Body of pancreas (tissue), 4 donors: ENCODE measurements around the gene IL18RAP. TPM values are rescaled to one million over a fixed set of nuclear protein-coding genes. Genes with fewer than 3 reads are reported as not detected.

ENCODE experiments used
- ATAC-seq: fragments of 150-250 bp; one replicate; pipeline ENCODE4 v1.9.1; 2016
- DNase-seq, 4 donors: peaks; one replicate each; pipeline ENCODE4 v3.0.0-alpha.2; 2019
- H3K27ac ChIP-seq, 4 donors: fragments of 200-600 bp; sonication (generic); 1 replicate in 3 of 4; 2 replicates in 1 of 4; pipeline versions ENCODE4 v1.5.1 to v1.6.1; 2016 to 2019; ENCODE audit warnings: mild to moderate bottlenecking in 1 of 4, mixed read lengths in 1 of 4, moderate library complexity in 1 of 4
- H3K27me3 ChIP-seq, 2 donors: fragments of 200-600 bp; sonication (generic); one replicate each; pipeline ENCODE4 v1.6.0; 2016; ENCODE audit warnings: mild to moderate bottlenecking in 1 of 2
- H3K36me3 ChIP-seq, 2 donors: fragments of 200-600 bp; sonication (generic); replicated peaks in 1 of 2; 2 replicates each; pipeline ENCODE4 v1.5.1; 2016; ENCODE audit warnings: low read depth in 2 of 2; ENCODE audit not compliant: insufficient read depth in 1 of 2
- H3K4me1 ChIP-seq: fragments of 200-600 bp; sonication (generic); one replicate; pipeline ENCODE4 v1.6.0; 2016
- H3K4me3 ChIP-seq, 2 donors: fragments of 200-600 bp; sonication (generic); 1 replicate in 1 of 2; 2 replicates in 1 of 2; pipeline ENCODE4 v1.5.1; 2016 to 2019
- H3K9me3 ChIP-seq, 3 donors: fragments of 200-600 bp; sonication (generic); 1 replicate in 2 of 3; 2 replicates in 1 of 3; pipeline ENCODE4 v1.5.1; 2016
- POLR2A ChIP-seq, 3 donors: fragments of 450-650 bp; IDR thresholded peaks; one replicate each; pipeline ENCODE4 v1.6.1; 2016; ENCODE audit warnings: antibody characterized with exemption in 3 of 3, mild to moderate bottlenecking in 2 of 3
- WGBS, 2 donors: methylation state at CpG; one replicate each; pipeline ENCODE4 v1.1.5; 2017; 5-methylcytosine and 5-hydroxymethylcytosine counted together
- intact Hi-C: fragments of 100-400 bp; cut with DNase I; formaldehyde crosslinking; loops from one replicate; pipeline ENCODE4 v1.15.1; 2023
- total RNA-seq, 2 donors: library from RNA; depleted of rRNA; stranded (reverse); fragments of >200 nt; gene quantifications; one replicate each; pipeline ENCODE4 v1.1.0, GENCODE V29; 2016
- TF ChIP-seq, protein P1 (sequence below), 7 experiments: fragments of 450-650 bp in 4 of 7; fragments of 200-600 bp in 3 of 7; sonication (generic) in 3 of 7; IDR thresholded peaks; one replicate each; pipeline ENCODE4 v1.5.1; 2016 to 2019; ENCODE audit warnings: antibody characterized with exemption in 7 of 7

IL18RAP gene
- total RNA-seq, 2 donors from 2014 or later, result 4.9 to 24.4 TPM

DNA sequence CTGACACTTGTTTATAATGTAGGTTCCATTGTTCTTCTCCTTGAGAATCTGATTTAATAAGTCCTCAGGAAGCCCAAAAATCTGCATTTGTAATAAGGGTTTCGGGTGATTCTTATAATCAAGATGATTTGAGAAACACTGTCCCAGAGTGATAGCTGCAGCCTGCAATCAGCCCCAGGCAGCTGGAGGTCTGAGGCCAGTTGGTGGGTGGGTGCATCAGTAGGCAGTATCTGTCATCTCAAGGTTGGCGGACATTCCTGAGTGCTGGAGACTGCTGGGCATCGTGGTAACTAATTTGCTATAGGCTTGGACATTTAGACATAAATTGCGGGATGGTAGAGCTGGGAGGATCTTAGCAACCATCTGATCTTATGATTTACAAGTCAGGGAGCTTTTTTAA, 2.7 kb upstream of the IL18RAP start:
- TF ChIP-seq, protein P1, sequence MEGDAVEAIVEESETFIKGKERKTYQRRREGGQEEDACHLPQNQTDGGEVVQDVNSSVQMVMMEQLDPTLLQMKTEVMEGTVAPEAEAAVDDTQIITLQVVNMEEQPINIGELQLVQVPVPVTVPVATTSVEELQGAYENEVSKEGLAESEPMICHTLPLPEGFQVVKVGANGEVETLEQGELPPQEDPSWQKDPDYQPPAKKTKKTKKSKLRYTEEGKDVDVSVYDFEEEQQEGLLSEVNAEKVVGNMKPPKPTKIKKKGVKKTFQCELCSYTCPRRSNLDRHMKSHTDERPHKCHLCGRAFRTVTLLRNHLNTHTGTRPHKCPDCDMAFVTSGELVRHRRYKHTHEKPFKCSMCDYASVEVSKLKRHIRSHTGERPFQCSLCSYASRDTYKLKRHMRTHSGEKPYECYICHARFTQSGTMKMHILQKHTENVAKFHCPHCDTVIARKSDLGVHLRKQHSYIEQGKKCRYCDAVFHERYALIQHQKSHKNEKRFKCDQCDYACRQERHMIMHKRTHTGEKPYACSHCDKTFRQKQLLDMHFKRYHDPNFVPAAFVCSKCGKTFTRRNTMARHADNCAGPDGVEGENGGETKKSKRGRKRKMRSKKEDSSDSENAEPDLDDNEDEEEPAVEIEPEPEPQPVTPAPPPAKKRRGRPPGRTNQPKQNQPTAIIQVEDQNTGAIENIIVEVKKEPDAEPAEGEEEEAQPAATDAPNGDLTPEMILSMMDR (IDR thresholded peaks at IDR 0.05), result no peak
- TF ChIP-seq POLR2A (IDR thresholded peaks at IDR 0.05), result no peak
- Histone ChIP-seq H3K27ac (no peak overlapping the region), H3K4me3 (no peak overlapping the region), H3K27me3 (no peaks in the 10 kb centered on the region), H3K9me3 (no peaks in the 10 kb centered on the region), H3K4me1 (no peaks in the 10 kb centered on the region), H3K36me3 (no peaks in the 10 kb centered on the region)
- intact Hi-C loops, result no loop called here
- DNase-seq, result no peak
- 70 to 77% methylated on average over 4 of the region's 4 CpGs for WGBS, 2 donors
- no peak for ATAC-seq

- H3K27me3 ChIP-seq, result no peaks in the 10 kb centered on the region
- no peaks in the 10 kb centered on the region for H3K36me3 ChIP-seq
- H3K4me3 ChIP-seq, result no peak overlapping the region
- TF ChIP-seq, protein P1 (IDR thresholded peaks at IDR 0.05), result no peak
- TF ChIP-seq POLR2A (IDR thresholded peaks at IDR 0.05), result no peak
- no peaks in the 10 kb centered on the region for H3K4me1 ChIP-seq
- intact Hi-C loops, result no loop called here
- 74 to 82% methylated on average over 5 of the region's 5 CpGs for WGBS, 2 donors
- DNase-seq (no peak), ATAC-seq (no peak)
- no peak overlapping the region for H3K27ac ChIP-seq
- no peaks in the 10 kb centered on the region for H3K9me3 ChIP-seq
Measured at GRCh38 chr2:102421890-102422759, 835 bp upstream of the IL18RAP start.

- intact Hi-C loops, result no loop called here
- Histone ChIP-seq H3K36me3 (no peaks in the 10 kb centered on the region), H3K4me3 (no peak overlapping the region), H3K27ac (no peak overlapping the region), H3K9me3 (no peaks in the 10 kb centered on the region), H3K4me1 (no peaks in the 10 kb centered on the region), H3K27me3 (no peaks in the 10 kb centered on the region)
- 63 to 71% methylated on average over 2 of the region's 2 CpGs for WGBS, 2 donors
- no peak for ATAC-seq
- no peak for TF ChIP-seq POLR2A (IDR thresholded peaks at IDR 0.05)
- TF ChIP-seq, protein P1 (IDR thresholded peaks at IDR 0.05), result no peak
- no peak for DNase-seq
Measured at GRCh38 chr2:102423368-102423767, 408 bp downstream of the IL18RAP start.

DNA sequence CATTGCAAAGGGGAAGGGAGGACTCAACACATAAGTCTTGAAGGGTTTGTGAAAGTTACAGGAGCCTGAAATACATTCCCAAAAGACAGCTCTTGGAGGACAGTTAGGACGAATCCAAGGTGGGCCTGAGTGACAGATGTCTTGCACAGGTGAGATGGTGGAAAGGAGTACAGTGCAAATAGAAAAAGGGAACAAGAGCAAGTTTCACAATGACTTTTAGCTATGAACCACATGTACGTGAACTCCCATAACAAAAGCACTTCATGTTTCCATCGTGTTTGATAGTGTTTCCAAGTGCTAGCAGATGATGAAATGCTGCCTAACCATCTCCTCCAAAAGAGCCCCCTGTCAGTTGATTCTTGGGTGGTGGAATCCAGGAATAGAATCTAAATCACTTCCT, 1.8 kb downstream of the IL18RAP start:
- H3K4me1 ChIP-seq, result no peaks in the 10 kb centered on the region
- ATAC-seq (no peak), DNase-seq (no peak)
- H3K9me3 ChIP-seq, result no peaks in the 10 kb centered on the region
- no peaks in the 10 kb centered on the region for H3K27me3 ChIP-seq
- TF ChIP-seq POLR2A (IDR thresholded peaks at IDR 0.05), result no peak
- TF ChIP-seq, protein P1 (IDR thresholded peaks at IDR 0.05), result no peak
- H3K4me3 ChIP-seq, result no peak overlapping the region
- intact Hi-C loops, result no loop called here
- 43 to 50% methylated on average over 3 of the region's 3 CpGs for WGBS, 2 donors
- H3K27ac ChIP-seq, result no peak overlapping the region
- no peaks in the 10 kb centered on the region for H3K36me3 ChIP-seq
